CD4-positive, alpha-beta T cell treated with Interferon alpha-2 for 1 hour (primary cell): ENCODE results near the gene PRDM16.

Experiments
- DNase-seq, 2 donors: peaks; one replicate each; pipeline ENCODE4 v3.0.0-alpha.2; 2020 to 2022

The PRDM16 gene

DNA sequence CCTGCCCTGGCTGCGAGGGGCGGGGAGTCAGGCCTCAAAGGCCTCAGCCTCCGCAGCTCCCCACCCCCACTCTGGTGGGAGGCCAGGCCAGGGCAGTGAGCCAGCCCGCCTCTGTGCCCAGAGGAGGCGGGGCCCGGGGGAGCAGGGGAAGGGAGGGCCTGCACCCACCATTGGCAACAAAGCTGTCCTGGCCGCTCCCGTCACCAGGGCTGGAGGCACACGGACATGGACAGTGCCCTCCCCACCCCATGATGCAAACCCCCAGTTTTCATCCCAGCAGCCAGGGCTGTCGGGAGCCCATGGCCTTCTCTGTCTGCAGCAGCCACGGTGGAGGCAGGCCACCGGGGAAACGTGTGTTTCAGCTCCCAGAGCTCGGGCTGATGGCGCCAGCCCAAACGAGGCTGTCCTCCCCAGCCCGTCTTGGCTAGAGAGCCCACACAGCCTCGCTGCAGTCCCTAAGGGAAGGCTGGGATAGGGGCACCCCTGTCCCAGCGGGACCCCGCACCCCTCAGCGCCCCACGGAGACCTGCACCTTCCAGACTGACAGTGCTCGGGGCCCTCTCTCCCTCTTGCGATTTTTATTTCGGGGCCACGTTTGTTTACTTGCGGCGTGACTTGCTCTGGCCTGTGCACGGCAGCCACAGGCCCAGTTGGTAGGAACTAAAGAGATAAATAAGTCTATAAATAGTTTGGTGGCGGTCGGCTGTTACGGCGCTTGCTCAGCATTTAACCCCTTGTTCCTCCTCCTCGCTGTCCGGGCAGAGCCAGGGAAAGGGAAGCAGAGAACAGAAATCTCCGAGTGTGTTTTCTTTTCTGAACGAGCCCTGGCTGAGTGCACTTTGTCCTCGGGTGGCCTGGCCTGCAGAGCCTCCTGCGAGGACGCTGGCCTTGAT, 101.8 kb downstream of the PRDM16 start:
- no peak for DNase-seq

DNA sequence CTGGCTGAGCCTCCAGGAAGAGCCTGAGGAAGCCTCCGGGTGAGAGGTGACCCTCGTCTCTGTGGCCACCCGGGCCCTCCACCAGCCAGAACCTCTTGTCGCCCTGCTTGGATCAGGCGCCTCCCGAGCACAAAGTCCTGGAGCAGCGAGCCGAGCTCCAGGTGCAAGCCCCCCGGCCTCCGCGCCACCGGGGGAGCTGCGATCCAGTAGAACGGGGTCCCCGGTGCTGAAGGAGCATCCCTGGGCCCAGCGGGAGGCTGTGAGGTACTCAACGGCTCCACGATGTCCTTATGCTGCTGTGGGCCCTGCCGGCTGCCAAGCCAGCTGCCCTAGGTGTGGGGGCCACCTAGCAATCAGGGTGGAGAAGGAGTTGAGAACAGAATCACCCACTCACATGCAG, 102.8 kb downstream of the PRDM16 start:
- DNase-seq, result no peak

DNA sequence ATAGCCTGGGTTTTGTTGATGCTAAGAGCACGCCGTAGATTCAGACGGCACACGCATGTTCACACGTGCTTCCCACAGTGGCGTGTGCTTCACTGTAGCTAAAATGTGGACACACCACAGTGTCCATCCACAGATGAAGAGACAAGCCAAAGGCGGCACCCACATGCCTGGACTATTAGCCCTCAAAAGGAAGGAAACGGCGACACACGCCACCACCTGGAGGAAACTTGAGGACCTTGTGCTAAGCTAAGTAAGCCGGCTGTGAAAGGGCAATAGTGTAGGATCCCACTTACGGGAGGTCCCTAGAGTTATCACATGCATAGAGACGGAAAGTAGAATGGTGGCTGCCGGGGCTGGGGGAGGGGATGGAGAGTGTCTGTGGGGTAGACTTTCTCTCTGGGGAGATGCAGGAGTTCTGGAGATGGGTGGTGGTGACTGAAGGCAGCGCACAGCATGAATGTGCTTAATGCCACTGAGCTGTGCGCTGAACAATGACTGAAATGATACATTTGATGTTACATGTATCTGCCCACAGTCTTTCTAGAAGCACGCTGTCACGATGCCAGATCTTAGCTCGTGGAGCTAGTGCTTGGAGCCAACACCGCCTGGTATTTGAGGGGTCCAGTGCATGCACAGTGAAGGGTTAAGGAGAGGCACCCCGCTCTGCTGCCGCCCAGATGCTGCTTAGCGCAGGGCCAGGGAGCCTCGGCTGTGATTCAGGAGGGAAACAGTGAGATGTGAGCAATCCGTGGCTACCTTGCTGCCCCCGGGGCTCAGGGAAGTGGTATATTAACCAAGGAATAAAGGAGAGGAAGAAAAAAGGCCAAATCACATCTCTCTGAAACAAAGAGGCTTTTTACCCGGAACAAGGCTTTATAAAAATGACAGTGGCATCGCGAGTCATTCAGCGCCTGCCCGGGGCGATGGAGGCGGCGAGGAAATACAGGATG, 103.7 kb downstream of the PRDM16 start:
- no peak for DNase-seq

DNA sequence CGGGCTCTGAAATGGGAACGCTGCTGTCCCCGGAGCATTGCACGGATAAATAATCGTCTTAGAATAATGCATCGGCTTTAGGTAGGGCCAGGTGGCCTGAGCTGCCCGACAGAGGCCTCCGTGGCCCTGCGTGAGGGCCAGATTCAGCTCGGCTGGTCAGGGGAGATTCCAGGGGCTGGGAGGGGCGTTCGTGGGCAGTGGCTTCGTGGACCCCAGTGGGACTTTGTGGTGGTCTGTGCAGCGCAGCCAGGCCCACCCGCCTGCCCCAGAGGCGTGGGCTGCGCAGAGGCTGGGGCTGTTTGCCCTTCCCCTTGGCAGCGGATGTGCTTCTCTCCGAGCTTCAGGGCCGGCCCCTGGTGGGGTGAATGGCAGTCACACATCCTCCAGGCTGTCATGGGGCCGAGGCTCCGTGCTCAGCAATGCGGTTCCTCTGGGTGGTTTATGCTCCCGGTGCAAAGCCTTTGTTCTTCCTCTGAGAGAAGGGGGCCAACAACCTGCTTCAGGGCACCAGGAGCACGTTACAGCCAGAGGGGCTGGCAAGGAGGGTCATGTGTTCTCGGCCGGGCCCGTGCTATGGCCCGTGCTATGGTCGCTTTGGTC, 104.5 kb downstream of the PRDM16 start:
- DNase-seq, result no peak

DNA sequence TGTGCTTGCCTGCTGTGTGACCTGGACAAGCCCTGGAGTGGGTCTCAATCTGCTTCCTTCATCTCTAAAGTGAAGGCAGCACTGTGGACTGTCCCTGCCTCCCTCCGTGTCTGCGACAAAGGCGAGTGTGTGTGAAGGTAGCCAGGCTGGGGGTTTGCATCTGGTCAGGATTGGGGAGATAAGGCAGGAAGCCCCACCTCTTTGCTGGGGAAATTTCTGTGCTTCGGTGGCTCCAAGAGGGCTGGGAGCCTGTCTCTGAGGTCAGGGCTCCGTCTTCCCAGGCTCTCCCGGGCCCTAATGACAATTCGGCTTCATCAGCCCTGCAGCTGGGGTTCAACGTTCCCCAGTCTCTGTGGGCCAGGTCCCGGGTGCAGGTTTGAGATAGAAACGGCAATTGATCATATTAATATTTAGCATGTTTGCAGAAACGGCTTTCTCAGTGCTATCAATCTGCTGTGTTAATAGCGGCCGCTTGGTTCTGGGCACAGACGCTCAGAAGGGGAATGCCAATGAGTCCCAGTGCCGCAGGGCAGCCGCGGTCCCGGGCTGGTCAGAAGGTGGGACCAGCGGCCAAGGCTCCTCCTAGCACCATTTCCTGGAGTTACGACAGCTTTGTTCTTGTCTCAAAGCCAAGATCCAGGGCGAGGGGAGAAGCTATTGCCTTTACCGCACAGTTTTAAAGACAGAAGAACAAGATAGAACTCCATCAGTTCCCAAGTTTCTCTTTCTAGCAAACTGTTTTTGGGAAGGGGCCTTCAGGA, 105.7 kb downstream of the PRDM16 start:
- DNase-seq, result no peak

DNA sequence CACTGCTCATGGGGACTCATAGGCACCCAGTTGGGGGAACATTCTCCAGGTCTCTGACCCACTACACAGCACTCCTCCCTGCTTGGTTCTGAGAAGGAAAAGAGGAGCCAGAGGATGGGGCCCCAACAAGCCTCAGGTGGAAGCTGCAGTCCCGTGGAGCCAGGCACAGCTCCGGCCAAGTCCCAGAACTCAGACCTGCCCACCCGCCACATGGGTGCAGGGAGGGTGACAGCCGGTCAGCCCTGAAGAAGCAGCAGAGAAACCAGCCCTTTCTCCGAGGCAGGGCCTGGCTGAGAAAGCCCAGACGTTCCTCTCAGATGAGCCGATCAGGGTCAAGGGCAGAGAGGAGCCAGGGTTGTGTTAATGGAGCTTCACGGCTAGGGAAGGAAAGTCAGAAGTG, 106.5 kb downstream of the PRDM16 start:
- no peak for DNase-seq

DNA sequence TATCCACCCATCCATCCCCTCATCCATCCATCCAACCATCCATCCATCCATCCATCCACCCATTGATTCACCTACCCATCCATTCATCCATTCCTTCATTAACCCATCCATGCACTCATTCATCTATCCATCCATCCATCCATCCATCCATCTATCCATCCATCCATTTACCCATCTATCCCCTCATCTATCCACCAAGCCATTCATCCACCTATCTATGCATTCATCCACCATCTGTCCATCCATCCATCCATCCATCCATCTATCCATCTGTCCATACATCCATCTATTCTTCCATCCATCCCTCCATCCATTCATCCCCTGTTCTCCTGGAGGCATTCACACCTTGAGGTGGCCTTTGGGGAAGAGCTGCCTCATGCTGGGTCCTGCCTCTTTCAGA, 107.0 kb downstream of the PRDM16 start:
- no peak for DNase-seq

DNA sequence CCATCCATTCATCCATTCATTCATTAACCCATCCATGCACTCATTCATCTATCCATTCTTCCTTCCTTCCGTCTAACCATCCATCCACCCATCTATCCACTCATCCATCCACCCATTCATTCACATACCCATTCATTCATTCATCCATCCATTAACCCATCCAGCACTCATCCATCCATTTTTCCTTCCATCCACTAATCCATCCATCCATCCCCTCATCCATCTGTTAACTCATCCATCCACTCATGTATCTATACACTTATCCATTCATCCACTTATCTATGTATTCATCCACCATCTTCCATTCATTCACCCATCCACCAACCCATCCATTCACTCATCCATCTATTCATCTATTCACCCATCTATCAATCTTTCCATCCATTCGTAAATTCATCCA, 107.8 kb downstream of the PRDM16 start:
- no peak for DNase-seq

DNA sequence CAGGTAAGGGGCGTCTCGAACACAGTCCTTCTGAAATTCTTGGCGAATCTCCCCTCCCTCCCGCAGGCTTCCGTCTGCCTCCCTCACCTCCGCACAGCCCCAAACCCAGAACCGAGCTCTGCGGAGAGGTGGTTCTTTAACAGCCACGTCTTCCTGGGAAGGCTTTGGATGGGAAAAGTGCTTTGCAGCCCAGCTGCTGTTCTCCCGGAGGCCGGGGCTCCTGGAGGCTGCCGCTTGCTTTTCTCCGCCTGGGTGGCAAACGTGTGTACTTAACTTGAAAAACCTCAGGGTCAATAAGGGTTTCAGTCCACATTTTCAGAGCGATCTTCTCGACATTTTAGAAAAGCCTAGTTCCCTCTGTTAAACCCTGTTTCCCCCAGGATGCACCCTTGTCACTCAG, 109.3 kb downstream of the PRDM16 start:
- no peak for DNase-seq

DNA sequence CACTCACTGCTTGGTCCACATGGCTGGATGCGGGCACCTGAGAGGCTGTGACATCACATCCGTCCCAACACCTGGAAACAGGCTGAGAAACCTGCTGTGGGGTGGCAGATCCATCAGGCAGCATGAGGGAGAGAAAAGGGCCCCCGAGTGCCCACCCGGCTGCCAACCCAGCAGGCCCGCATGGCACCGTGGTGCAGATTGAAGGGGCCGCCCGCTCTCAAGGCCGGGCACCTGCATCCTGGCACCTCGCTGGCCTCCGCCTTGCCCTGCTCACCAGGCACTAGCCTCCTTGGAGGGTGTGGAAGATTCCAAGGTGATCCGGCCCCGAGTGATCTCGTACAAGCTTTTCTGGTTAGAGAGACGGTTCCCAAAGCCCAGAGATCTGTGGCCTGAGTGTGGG, 110.5 kb downstream of the PRDM16 start:
- no peak for DNase-seq

DNA sequence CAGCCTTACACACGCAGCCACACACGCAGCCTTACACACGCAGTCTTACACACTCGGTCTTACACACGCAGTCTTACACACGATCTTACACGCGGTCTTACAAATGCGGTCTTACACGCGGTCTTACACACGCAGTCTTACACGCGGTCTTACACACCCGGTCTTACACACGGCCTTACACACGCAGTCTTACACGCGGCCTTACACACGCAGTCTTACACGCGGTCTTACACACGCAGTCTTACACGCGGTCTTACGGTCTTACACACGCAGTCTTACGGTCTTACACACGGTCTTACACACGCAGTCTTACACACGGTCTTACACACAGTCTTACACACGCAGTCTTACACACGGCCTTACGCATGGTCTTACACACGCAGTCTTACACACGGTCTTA, 111.9 kb downstream of the PRDM16 start:
- no peak for DNase-seq

DNA sequence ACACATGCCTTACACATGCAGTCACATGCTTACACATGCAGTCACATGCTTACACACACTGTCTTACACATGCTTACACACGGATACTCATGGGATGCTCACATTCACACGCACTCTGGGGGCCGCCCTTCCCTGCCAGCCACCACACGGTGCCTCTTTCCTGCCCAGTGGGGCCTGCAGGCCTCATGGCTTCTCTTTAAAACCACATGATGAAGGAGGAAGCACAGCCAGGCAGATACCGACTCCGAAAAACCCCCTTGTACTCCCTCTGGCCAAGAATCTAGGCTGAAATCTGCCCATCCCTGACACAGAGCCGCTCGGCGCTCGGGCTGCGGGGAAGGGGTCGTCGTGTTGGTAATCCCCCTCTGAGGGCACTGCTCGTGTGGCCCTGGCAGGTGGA, 113.0 kb downstream of the PRDM16 start:
- DNase-seq, result no peak

DNA sequence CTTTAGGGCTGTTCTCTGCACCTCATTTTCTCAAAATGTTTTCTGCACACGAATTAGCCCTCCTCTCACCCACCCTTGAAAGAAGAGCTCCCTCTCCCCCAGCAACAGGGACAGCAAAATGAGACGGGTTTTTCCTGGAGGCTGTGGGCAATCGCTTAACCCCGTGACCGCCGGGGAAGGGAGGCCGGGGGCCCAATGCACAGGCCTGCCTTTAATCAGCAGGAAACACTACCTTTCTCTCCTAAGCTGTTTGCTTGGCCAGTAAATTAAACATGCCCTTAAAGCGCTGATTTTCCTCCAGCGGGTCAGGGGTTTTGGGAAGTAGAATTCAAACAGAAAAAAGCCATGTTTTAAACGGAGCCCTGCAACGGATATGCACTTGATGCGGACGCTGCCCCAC, 114.4 kb downstream of the PRDM16 start:
- DNase-seq, result no peak

DNA sequence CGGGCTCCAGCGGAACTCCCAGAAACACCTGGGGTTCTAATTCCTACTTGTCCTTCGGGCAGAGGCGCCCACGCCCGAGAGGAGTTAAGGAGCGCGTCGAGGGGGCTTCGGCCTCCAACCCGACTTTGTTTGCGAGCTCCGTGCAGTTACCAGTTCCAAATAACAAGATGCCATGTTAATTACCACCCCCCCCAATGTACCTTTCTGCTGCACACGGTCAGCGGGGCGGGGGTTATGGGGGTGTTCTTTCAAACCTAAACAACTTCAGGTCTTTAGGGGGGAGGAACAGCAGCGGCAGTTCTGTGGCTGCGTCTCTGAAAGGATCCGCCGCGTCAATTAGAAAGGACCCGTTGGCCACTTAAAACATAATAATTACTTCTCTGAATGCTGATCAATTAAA, 114.8 kb downstream of the PRDM16 start:
- no peak for DNase-seq

DNA sequence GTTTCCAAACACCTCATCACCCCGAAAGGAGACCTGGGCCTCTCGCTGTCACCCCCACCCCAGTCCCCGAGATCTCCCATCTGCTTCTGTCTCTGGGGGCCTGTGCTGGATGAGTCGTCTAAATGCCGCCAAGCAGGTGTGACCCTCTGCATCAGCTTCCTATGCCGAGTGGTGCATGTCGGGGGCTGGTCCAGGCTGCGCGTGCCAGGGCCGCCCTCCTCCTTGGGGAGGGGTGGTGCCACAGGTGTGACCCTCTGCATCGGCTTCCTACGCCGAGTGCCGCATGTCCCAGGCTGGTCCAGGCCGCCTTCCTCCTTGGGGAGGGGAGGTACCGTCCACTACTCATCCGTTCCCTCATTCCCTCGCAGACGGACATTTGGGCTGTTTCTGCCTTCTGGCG, 115.7 kb downstream of the PRDM16 start:
- no peak for DNase-seq

DNA sequence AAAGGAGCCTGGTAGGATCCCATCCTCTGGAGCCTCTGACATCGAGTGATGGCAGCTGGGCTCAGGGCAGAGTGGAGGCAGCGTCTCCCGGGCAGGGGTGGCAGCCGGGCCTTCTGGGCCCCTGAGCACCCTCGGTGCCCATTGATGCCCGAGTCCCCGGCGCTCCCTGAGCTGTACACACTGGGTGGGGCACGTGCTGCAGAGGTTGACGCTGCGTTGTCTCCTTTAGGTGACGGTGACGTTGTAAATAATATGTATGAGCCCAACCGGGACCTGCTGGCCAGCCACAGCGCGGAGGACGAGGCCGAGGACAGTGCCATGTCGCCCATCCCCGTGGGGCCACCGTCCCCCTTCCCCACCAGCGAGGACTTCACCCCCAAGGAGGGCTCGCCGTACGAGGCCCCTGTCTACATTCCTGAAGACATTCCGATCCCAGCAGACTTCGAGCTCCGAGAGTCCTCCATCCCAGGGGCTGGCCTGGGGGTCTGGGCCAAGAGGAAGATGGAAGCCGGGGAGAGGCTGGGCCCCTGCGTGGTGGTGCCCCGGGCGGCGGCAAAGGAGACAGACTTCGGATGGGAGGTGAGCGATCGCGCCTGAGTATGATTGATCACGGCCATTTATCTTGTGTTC, 117.0 kb downstream of the PRDM16 start:
- DNase-seq, result no peak

DNA sequence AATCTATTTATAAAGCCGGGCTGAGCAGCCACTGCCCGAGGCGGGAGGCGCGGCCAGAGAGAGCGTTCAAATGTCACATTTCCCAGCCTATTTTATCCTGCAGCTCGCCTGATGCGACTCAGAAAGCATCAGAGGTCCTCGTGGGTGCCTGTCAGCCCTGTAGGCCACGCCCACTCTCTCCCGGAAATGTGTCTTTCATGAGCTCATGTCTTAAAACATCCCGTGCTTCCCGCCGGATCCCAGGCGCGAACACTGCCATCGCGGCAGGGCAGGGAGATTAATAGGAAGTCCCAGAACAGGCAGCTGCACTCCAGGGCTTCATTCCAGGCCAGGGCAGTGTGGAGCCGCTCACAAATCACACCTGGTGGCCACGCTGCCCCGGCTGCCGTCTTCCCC, 117.5 kb downstream of the PRDM16 start:
- no peak for DNase-seq

DNA sequence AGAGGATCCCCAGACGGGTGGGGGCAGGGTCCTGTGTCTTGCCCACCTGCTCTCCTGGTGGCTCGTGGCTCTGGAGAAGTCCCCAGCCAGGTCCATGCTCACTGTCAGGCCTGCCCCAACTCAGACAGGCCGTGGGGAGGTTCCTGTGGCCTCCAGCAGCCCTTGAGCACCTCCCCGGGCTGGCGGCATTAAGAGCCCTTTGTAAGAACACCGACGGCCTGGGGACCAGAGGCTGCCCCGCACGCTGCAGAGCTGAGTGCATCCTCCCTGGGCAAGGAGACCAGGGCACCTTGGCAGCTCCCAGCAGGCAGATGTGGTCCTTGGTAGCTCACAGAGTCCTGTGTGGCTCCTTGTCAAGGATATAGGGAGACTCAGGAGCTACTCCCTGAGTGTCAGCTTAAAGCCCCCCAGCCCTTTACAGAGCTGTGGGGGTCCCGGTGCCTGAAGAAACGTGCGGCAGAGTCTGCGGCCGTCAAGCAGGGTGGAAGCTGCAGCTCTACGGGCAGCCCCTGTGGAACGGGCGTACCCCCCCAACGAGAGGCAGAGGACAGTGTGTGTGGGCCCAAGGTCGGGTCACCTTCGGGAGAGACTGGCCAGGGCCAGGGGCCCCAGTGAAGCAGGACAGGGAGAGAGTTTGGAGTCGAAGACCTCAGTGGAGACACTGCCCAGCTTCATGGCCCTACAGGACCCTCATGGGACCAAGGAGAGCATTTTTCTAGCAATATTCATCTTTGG, 118.6 kb downstream of the PRDM16 start:
- DNase-seq, result no peak

DNA sequence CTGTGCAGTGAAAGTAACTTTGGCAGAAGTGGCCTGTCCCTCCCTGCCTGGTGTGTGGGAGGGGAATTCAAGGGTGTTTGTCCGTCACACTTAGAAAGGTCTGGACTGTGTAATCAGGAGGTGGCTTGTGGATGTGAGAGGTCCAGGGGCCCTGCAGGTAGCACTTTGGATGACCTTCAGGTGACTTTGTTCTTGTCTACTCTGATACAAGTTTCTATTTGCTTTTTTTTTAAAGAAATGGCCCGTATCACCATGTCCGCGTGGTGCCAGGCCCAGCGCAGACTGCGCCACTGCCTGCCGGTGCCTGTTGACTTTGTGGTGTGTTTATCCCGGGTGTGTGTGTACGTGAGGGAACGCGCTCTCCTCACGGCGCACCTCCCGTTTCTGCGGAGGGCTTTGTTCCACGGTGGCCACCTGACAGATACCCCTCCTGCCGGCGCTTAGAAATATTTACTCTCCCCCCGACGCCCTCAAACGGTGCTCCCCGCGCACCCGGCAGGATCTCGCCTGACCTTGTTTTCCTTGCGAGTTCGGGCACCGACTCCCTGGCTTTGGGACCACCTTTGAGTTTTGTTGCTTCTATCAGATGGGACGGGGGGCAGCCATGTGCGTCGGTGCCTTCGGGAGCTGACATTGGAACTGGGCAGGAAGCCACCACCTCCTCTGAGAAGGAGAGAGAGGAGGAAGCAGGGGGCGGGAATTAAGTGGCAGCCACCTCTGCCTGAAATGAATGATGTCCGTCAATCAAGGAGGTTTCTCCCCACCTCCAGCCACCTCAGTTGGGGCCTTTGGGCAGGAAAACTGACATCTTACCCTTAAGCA, 119.4 kb downstream of the PRDM16 start:
- DNase-seq, result no peak

DNA sequence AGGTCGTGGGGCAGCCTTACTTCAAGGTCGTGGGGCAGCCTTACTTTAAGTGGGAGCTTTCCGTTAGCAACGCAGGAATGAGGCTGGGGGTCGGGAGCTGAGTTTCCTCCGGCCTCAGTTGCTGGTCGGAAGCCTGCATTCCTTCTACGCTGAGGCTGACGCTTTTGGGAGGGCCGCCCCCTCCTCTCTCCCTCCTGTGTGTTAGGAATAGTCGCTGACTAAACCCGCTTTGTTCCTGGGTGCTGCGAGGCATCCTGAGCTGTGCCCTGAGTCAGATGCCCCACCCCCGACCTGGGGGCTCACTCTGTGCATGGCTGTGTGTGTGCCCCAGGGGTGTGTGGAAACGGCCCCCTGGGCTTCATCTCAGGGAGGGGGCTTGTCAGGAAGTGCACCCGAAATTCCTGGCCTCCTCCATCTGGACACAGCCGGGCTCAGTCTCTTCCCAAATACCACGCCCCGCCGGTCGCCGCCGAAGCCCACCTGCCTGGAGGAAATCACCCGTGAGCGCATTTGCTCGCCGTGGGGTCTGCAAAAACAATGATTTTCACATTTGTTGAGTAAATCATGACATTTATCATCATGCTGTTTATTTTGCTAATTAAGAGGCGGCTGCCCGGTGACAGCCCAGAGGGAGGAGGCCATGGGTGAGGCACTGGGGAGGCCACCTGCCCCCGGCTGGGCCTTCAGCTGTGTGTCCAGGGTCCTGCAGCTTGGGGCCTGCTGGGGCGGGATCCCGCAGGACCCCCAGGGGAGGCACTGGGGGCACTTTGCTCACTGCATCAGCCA, 121.4 kb downstream of the PRDM16 start:
- DNase-seq, result no peak
